Measurements from ENCODE around the gene UAP1. TPM values are rescaled to one million over a fixed set of nuclear protein-coding genes. Genes with fewer than 3 reads are reported as not detected.

Gene UAP1
- polyA plus RNA-seq, 1 donor from 2014 or later, result 40.1 TPM

DNA sequence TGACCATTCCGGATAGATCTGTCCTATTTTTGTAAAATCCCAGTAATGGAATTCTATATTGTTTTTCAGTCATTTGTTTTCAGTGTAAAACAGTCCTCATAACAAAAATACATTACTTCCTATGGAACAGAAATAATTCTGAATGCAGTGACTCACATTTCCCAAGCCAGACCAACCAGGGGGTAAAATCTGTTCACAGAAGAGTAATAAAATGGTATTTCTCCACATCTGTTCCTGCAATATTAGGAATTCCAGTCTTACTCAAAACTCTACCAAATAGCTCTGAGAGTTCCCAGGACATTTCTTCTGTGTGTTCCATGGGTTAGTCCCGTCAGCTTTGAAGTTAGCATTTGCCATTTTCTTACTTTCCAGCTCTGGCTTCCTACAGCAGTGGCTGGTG lies 68.1 kb downstream of the UAP1 start:
- no peaks in the 10 kb centered on the region for H3K79me2 ChIP-seq (replicated peaks; ENCODE audit: insufficient read depth, low read length)
- no peak overlapping the region for H3K4me2 ChIP-seq (ENCODE audit: low read length)
- no peaks in the 10 kb centered on the region for H3F3A ChIP-seq (ENCODE audit: insufficient read depth, low read length, poor library complexity, severe bottlenecking)
- H2AFZ ChIP-seq (ENCODE audit: low read depth, low read length), result no peak overlapping the region
- no peak overlapping the region for H3K9ac ChIP-seq (ENCODE audit: low read length)
- no peak for TF ChIP-seq RAD21 (conservative IDR thresholded peaks at IDR 0.05)
- TF ChIP-seq EZH2 (IDR thresholded peaks at IDR 0.05; ENCODE audit: borderline replicate concordance, insufficient read depth, low read length, poor library complexity, severe bottlenecking), result no peak
- no peak for TF ChIP-seq MXI1 (conservative IDR thresholded peaks at IDR 0.05; ENCODE audit: poor library complexity, severe bottlenecking)
- TF ChIP-seq, protein P1, sequence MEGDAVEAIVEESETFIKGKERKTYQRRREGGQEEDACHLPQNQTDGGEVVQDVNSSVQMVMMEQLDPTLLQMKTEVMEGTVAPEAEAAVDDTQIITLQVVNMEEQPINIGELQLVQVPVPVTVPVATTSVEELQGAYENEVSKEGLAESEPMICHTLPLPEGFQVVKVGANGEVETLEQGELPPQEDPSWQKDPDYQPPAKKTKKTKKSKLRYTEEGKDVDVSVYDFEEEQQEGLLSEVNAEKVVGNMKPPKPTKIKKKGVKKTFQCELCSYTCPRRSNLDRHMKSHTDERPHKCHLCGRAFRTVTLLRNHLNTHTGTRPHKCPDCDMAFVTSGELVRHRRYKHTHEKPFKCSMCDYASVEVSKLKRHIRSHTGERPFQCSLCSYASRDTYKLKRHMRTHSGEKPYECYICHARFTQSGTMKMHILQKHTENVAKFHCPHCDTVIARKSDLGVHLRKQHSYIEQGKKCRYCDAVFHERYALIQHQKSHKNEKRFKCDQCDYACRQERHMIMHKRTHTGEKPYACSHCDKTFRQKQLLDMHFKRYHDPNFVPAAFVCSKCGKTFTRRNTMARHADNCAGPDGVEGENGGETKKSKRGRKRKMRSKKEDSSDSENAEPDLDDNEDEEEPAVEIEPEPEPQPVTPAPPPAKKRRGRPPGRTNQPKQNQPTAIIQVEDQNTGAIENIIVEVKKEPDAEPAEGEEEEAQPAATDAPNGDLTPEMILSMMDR (IDR thresholded peaks at IDR 0.05; ENCODE audit: poor library complexity, severe bottlenecking), result no peak
- TF ChIP-seq REST (IDR thresholded peaks at IDR 0.05; ENCODE audit: borderline replicate concordance), result no peak
- no peak for TF ChIP-seq POLR2AphosphoS5 (IDR thresholded peaks at IDR 0.05)
- TF ChIP-seq TAF1 (IDR thresholded peaks at IDR 0.05; ENCODE audit: low read depth), result no peak
- TF ChIP-seq SMC3 (conservative IDR thresholded peaks at IDR 0.05; ENCODE audit: poor library complexity), result no peak
- TF ChIP-seq EP300 (conservative IDR thresholded peaks at IDR 0.05; ENCODE audit: poor library complexity, severe bottlenecking), result no peak
- H3K27ac ChIP-seq (ENCODE audit: low read length), result no peak overlapping the region
- no peaks in the 10 kb centered on the region for H3K36me3 ChIP-seq (ENCODE audit: insufficient read depth, low read length)
- H3K9me2 ChIP-seq (ENCODE audit: insufficient read depth, low read length), result no peaks in the 10 kb centered on the region
- no peaks in the 10 kb centered on the region for H3K27me3 ChIP-seq (ENCODE audit: insufficient read depth, low read depth, low read length)
- no peaks in the 10 kb centered on the region for H3K9me3 ChIP-seq (ENCODE audit: low read length)
- no peak overlapping the region for H3K4me3 ChIP-seq (ENCODE audit: low read length)
- H4K20me1 ChIP-seq (ENCODE audit: insufficient read depth), result no peaks in the 10 kb centered on the region

DNA sequence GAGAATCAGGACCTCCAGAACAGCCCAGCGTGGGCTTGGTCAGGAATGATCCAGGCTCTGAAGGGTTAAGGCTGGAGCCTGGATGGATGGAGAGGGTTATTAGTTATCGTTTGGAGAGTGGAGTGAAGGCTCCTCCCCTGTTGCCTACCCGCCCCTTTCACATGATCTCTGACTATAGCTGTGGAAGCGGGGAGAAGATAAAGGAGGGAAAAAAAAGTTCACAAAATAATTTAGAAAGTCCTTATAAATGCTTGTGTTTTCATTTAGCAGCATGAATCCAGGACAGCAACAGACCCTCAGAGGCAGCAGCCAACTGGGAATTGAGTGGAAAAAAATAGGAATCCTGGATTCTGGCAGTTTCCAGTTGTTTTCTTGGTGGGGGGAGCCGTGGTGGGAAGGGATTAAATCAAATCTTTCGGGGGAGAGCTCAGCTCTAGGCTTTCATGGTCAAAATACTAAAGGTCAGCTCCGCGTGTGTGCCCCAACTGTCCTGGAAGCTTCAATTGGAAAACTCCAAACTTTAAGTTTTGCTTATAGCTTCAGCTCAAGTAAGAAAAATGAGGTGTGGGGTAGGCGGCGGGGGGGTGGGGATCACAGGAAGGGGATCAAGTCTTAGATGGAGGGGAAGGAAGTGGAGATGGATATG lies 70.1 kb downstream of the UAP1 start:
- no peak overlapping the region for H3K27ac ChIP-seq (ENCODE audit: low read length)
- TF ChIP-seq, protein P1 (IDR thresholded peaks at IDR 0.05; ENCODE audit: poor library complexity, severe bottlenecking), result no peak
- TF ChIP-seq SMC3 (conservative IDR thresholded peaks at IDR 0.05; ENCODE audit: poor library complexity) (no peak), TAF1 (IDR thresholded peaks at IDR 0.05; ENCODE audit: low read depth) (no peak), RAD21 (conservative IDR thresholded peaks at IDR 0.05) (no peak), MXI1 (conservative IDR thresholded peaks at IDR 0.05; ENCODE audit: poor library complexity, severe bottlenecking) (no peak), EP300 (conservative IDR thresholded peaks at IDR 0.05; ENCODE audit: poor library complexity, severe bottlenecking) (no peak), EZH2 (IDR thresholded peaks at IDR 0.05; ENCODE audit: borderline replicate concordance, insufficient read depth, low read length, poor library complexity, severe bottlenecking) (no peak), REST (IDR thresholded peaks at IDR 0.05; ENCODE audit: borderline replicate concordance) (no peak), POLR2AphosphoS5 (IDR thresholded peaks at IDR 0.05) (no peak)
- no peaks in the 10 kb centered on the region for H3F3A ChIP-seq (ENCODE audit: insufficient read depth, low read length, poor library complexity, severe bottlenecking)
- H4K20me1 ChIP-seq (ENCODE audit: insufficient read depth), result no peaks in the 10 kb centered on the region
- no peak overlapping the region for H2AFZ ChIP-seq (ENCODE audit: low read depth, low read length)
- no peaks in the 10 kb centered on the region for H3K9me2 ChIP-seq (ENCODE audit: insufficient read depth, low read length)
- H3K36me3 ChIP-seq (ENCODE audit: insufficient read depth, low read length), result no peaks in the 10 kb centered on the region
- H3K9me3 ChIP-seq (ENCODE audit: low read length), result no peaks in the 10 kb centered on the region
- H3K4me3 ChIP-seq (ENCODE audit: low read length), result no peak overlapping the region
- no peak overlapping the region for H3K4me2 ChIP-seq (ENCODE audit: low read length)
- H3K27me3 ChIP-seq (ENCODE audit: insufficient read depth, low read depth, low read length), result no peaks in the 10 kb centered on the region
- no peaks in the 10 kb centered on the region for H3K79me2 ChIP-seq (replicated peaks; ENCODE audit: insufficient read depth, low read length)
- H3K9ac ChIP-seq (ENCODE audit: low read length), result no peak overlapping the region
